NCI-H1105 (cell line): Measurements from ENCODE around the gene KCNJ18.
"Not testable (repeated sequence)": the region's sequence is repeated elsewhere in the genome, so short reads cannot be mapped to it uniquely, and the experiment has no call there.

Source experiments
- DNase-seq: peaks from one replicate; lab custom pipeline; 2025; lab: John Stamatoyannopoulos, UW

The KCNJ18 gene

DNA sequence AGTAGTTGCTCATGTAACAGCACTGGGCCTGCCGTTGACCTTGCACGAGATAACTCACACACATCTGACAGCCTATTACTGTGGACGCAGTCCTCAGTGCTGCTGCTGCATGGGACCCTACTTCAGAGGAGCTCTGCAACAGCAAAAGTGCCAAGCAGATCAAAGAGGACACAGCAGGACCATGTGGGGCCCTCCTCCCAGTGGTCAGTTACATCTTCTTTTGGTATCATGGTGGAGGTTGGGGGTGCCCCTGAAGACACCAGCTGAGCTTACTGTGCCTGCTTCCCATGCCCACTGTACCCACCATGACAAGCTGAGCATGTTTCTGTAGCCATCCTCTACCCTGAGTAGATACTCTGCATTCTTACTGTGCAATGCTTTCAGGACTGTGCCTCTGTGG, 41.6 kb downstream of the KCNJ18 start:
- DNase-seq: not testable (repeated sequence)

DNA sequence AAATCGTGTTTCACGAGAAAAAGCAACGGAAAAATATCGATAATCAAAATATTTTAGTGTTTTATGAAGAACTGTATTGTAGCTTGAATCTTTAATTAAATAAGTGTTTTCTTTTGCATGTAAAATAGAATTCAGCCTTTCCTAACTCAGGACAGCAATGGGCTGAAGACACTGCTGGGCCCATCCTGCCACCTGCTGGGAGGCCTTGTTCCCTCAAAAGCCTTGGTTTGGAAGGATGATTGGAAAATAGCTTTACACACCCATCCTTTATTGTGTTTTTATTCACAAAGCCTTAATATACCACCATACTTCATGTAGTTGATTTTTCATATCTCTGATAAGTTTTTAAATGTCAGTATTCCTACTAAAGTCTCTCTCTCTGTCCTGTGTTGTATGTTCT, 43.5 kb downstream of the KCNJ18 start:
- DNase-seq: not testable (repeated sequence)

DNA sequence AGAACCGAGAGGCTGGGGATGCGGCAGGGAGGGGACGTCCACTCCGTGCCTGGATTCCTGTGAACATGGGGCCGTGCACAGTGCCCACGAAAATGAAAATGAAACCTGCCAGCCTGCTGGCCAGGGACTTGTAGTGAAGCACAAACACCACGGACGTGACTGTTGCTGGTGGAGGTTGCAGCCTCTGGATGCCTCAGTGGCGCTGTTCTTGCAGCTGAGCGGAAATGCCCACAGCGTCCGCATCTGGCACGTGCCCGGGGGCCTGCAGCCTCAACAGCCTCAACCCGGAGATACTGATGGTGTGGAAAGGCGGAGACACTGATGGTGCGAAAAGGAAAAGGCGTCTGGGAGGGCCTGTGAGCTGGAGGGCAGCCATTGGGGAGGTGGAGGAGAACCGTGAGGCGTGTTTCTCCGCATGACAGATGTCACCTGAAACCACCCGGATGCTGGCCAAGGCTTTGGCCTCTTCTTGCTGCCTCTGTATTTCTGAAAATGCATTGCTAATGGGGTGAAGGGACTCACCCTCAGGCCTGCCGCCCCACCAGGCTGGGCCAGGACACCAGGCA, 44.8 kb downstream of the KCNJ18 start:
- DNase-seq: not testable (repeated sequence)

- not testable (repeated sequence) for DNase-seq
These were observed 45.9 kb downstream of the KCNJ18 start for GRCh38 chr17:21738241-21738640.

- not testable (repeated sequence) for DNase-seq
These were observed 46.7 kb downstream of the KCNJ18 start for GRCh38 chr17:21738877-21739474.

GRCh38 chr17:21739485-21739884, 47.2 kb downstream of the KCNJ18 start:
- DNase-seq: not testable (repeated sequence)

DNA sequence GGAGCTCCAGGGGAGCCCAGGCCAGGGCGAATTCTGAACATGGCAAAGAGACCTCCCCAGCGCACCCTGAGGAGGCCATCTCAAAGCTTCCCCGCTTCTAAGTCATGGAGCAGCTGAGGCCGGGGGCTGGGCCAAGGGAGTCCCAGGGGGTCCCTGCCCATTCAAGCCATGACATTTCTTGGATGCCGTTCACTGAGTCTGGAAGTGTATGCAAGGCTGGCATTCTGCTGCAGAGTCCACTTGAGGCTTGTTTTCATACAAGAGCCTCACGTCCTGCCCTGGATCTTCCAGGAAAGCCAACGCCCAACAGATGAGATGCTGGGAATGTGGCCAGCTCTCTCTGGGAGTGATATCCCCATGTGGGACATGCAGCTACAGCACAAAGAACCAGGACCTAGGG, 48.5 kb downstream of the KCNJ18 start:
- not testable (repeated sequence) for DNase-seq

- not testable (repeated sequence) for DNase-seq
These were observed 49.2 kb downstream of the KCNJ18 start for GRCh38 chr17:21741520-21741919.

- DNase-seq: no peak
These were observed 50.0 kb downstream of the KCNJ18 start for GRCh38 chr17:21742326-21742725.

- not testable (repeated sequence) for DNase-seq
These were observed 51.8 kb downstream of the KCNJ18 start for GRCh38 chr17:21744151-21744550.

- not testable (repeated sequence) for DNase-seq
These were observed 52.3 kb downstream of the KCNJ18 start for GRCh38 chr17:21744621-21745020.

GRCh38 chr17:21745385-21746054, 53.2 kb downstream of the KCNJ18 start:
- not testable (repeated sequence) for DNase-seq

DNA sequence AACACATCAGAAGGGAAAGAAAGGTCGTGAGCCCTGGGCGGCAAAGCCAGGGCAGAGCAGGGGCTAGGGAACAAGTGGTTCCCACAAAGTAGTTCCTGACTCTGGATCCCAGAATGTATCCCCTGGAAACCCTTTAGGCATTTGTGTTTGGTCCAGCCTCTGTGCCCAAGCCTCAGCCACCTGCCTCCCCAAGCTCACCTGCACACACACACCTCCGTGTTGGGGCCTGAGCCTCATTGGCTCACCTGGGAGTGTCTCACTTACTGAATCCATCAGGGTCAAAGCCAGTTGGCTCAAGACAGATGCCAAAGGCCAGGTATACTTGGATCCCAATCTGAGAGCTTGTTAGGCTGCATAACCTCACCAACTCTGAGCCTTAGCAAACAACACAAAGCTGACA, 54.1 kb downstream of the KCNJ18 start:
- DNase-seq: not testable (repeated sequence)

DNA sequence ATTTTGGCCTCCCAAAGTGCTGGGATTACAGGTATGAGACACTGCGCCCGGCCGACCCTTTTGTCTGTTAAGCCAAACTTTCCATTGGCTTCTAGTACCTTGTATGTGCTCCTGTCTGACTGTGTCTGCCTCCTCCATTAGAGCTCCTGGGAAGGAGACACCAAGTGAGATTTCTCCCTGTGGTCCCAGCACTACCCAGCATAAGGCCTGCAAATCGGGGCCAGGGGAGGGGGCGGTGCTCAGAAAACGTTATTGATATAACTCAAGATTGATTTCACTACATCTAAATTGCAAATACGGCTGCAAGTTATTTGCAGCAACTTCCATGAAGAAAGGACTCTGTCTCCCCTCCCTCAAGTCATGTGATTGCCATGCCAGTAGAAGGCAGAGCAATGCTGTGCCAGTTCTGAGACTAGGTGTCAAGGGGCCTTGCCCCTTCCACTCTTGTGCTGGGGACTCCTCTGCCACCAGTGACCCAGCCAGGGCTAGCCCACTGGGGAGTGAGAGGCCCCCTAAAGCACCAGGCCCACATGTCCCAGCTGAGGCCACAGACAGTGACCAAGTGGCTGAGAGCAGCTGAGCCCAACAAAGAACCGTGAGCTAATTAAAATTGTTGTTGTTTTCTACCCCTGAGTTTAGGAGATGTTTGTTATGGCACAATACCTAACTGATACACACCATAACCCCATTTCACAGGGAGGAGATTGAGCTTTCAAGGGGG, 55.0 kb downstream of the KCNJ18 start:
- not testable (repeated sequence) for DNase-seq

DNA sequence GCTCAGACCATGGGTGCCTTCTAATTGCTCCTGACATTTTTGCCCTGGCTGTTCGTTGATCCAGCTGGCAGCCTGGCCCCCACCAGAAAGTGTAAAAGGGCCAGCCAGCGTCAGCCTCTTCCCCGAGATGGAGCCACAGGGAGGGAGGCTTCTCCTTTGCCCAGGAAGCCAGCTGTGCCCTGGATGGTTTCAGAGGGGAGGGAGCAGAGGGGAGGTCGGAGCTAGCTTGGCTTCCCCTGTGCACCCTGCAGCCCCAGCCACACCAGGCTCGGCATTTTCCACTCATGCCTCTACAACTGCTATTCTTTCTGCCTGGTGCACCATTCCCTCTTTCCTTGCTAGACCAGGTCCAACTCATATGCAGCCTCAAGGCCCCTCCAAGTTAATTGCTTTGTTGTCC, 56.4 kb downstream of the KCNJ18 start:
- not testable (repeated sequence) for DNase-seq

DNA sequence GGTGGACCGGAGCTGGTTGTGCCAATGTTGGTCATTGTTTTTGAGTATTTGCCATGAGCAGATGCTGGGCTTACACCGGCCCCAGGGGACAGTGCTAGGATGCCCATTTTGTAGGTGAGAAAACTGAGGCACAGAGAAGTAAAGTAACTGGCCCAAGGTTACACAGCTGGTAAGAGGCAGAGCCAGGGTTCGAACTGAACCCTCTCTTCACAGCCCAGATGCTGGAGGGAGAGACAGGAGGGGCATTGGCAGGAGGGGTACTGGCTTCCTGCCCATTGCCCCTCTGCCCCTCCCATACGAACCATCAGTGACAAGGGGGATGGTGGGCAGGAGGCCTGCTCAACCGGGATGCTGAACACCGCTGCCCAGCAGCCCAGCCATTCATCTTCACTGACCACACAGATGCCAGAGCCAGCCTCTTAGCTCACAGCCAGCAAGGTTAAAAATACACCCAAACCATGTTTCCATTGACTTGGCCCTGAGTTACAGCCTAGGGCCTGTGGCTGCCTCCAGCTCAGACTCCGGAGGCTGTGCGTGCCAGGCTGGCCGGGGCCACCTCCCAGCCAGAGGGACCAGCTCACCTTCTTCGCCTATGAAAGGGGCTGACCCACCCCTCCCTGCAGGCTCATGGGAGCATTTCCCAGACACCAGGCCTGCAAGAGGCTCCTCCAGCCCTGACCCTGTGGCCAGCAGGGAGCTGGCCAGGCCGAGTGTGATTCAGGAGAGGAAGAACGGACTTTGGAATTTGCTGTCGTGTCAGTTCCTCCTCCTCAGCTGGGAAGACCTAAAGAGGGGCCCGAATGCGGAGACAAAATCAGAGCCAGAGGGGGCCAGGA, 57.6 kb downstream of the KCNJ18 start:
- not testable (repeated sequence) for DNase-seq

- DNase-seq: not testable (repeated sequence)
These were observed 58.8 kb downstream of the KCNJ18 start for GRCh38 chr17:21751111-21751510.
